Right lobe of liver (tissue), 4 donors: ENCODE data around the gene SYNGR3.

Experiments
- POLR2A ChIP-seq: fragments of 450-650 bp; IDR thresholded peaks from one replicate; pipeline ENCODE4 v1.6.1; 2017; ENCODE audit warnings: antibody characterized with exemption, mild to moderate bottlenecking
- TF ChIP-seq, protein P1 (sequence below), 4 donors: fragments of 200-600 bp in 3 of 4; fragments of 450-650 bp in 1 of 4; IDR thresholded peaks; one replicate each; pipeline versions ENCODE4 v1.5.1 to v1.8.0; 2016 to 2022; ENCODE audit warnings: antibody characterized with exemption in 4 of 4, mild to moderate bottlenecking in 2 of 4
- donor health status: DM: no; HTN: no; CAD: no.
- donor health status: DM: no; HTN: no; CAD: no.
- donor health status: DM: no; HTN: yes; CAD: no.

DNA sequence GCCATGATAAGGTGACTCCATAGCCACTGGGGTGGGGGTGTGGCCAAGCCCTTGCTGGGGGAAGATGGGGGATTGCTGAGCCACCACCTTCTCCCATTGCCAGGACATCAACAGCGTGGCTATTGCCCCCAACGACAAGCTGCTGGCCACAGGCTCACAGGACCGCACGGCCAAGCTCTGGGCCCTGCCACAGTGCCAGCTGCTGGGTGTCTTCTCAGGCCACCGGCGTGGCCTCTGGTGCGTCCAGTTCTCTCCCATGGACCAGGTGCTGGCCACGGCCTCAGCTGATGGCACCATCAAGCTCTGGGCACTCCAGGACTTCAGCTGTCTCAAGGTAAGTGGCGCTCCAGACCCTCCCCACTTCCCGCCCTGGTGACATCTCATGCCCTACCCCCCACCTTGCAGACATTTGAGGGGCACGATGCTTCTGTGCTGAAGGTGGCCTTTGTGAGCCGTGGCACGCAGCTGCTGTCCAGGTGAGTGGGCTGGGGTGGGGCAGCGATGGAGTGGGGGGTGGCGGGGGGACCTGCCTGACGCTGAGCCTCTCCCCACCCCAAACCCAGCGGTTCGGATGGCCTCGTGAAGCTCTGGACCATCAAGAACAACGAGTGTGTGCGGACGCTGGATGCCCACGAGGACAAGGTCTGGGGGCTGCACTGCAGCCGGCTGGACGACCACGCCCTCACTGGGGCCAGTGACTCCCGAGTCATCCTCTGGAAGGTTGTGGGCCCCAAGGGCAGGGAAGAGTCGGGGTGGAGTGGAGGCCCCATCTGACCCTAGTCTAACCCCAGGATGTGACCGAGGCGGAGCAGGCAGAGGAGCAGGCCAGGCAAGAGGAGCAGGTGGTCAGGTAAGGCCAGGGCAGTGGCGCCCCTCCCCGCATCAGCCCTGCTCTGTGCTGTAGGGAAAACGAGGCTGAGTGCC lies 12.6 kb upstream of the SYNGR3 start:
- no peak for TF ChIP-seq POLR2A
- TF ChIP-seq, protein P1, sequence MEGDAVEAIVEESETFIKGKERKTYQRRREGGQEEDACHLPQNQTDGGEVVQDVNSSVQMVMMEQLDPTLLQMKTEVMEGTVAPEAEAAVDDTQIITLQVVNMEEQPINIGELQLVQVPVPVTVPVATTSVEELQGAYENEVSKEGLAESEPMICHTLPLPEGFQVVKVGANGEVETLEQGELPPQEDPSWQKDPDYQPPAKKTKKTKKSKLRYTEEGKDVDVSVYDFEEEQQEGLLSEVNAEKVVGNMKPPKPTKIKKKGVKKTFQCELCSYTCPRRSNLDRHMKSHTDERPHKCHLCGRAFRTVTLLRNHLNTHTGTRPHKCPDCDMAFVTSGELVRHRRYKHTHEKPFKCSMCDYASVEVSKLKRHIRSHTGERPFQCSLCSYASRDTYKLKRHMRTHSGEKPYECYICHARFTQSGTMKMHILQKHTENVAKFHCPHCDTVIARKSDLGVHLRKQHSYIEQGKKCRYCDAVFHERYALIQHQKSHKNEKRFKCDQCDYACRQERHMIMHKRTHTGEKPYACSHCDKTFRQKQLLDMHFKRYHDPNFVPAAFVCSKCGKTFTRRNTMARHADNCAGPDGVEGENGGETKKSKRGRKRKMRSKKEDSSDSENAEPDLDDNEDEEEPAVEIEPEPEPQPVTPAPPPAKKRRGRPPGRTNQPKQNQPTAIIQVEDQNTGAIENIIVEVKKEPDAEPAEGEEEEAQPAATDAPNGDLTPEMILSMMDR (IDR thresholded peaks at IDR 0.05): no peak
